ENCODE data around the gene HSD17B4.
"Not testable (repeated sequence)": the region's sequence is repeated elsewhere in the genome, so short reads cannot be mapped to it uniquely, and the experiment has no call there.

HSD17B4 gene

GRCh38 chr5:119428574-119428973 is 23.7 kb upstream of the HSD17B4 start:
- DNase-seq (ENCODE audit: insufficient read length, low spot score); FAIRE-seq: not testable (repeated sequence)

DNA sequence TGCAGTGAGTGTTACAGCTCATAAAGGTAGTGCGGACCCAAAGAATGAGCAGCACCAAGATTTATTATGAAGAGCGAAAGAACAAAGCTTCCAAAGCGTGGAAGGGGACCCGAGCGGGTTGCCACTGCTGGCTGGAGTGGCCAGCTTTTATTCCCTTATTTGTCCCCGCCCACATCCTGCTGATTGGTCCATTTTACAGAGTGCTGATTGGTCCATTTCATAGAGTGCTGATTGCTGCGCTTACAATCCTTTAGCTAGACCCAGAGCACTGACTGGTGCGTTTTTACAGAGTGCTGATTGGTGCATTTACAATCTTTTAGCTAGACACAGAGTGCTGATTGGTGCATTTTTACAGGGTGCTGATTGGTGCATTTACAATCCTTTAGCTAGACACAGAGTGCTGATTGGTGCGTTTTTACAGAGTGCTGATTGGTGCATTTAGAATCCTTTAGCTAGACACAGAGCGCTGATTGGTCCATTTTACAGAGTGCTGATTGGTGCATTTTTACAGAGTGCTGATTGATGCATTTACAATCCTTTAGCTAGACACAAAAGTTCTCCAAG is 19.5 kb upstream of the HSD17B4 start:
- DNase-seq (ENCODE audit: insufficient read length, low spot score); FAIRE-seq: not testable (repeated sequence)

DNA sequence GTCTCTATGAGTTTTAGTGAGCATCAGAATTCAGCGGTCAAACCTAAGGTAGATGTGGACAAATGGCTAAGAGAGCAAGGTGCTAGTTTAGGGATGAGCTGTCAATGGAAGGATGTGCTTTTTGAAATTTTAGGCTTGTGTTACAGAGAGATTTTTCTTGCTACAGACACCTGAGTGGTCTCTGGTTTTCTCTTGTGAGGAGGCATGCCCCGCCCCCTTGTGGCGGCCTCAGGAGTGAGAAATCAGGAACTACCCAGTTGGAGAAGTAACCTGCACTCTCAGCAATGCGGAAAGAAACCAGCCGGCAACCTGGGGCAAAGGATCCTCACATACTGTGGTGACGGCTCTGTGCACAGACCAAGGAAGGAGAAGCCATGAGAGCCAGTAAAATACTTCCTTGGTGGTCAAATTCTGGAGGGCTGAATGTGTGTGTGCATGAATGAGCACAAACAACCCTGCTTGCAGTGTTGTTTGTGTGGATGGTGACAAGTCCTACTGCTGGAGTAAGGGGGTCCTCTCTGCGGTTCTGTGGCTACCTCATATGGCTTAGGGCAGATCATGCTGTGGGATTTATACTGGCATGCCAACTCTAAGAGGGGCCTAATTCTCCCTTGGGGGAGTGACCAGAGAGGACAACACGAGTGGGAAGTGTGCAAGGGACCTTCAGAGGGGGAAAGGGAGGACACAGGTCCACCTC is 16.7 kb upstream of the HSD17B4 start:
- FAIRE-seq (peak; percentile 88), DNase-seq (ENCODE audit: insufficient read length, low spot score) (no peak)

DNA sequence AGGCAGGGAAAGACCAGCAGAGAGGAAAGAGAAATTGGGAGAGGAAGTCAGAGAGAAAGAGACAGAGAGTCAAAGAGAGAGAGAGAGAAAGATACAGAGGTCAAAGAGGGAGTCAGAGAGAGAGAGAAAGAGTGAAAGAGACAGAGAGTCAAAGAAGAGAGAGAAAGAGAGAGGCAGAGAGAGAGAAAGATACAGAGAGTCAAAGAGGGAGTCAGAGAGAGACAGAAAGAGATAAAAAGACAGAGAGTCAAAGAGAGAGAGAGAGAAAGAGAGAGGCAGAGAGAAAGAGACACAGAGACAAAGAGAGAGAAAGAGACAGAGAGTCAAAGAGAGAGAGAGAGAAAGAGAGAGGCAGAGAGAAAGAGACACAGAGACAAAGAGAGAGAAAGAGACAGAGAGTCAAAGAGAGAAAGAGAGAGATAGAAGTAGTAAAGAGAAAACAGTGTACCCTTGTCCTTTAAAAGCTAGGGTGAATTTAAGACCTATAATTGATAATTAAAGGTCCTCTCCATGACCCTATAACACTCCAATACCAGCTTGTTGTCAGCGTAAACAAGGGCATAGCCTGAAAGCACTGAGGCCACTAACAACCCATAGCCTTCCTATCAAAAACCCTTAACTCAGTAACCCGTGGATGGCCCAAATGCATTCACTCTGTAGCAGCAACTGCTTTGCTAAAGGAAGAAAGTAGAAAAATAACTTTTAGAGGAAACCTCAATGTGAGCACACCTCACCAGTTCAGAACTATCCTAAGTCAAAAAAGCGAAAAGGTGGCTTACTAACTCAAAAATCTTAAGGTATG is 14.3 kb upstream of the HSD17B4 start:
- not testable (repeated sequence) for FAIRE-seq; DNase-seq (ENCODE audit: insufficient read length, low spot score)

DNA sequence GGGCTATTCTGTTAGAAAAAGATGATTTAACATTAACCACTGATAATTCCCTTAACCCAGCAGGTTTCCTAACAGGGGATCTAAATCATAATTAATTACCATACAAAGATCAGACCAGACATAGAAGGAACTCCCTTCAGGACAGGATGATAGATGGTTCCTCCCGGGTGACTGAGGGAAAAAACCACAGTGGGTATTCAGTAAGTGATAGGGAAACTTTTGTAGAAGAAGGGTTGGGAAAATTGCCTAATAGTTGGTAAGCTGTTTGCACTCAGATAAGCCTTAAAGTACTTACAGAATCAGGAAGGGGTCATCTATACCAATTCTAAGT is 13.7 kb upstream of the HSD17B4 start:
- DNase-seq (ENCODE audit: insufficient read length, low spot score); FAIRE-seq: not testable (repeated sequence)

DNA sequence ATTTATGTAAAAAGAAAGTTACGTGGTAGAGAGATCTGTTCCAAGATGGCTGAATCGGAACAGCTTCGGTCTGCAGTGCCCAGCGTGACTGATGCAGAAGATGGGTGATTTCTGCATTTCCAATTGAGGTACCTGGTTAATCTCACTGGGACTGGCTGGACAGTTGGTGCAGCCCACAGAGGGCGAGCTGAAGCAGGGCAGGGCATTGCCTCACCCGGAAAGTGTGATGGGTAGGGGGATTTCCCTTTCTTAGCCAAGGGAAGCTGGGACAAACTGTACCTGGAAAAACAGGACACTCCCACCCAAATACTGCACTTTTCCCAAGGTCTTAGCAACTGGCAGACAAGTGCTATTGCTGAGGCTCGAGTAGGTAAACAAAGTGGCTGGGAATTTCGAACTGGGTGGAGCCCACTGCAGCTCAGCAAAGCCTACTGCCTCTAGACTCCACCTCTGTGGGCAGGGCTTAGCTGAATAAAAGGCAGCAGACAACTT is 13.1 kb upstream of the HSD17B4 start:
- FAIRE-seq (peak; percentile 35), DNase-seq (ENCODE audit: insufficient read length, low spot score) (no peak)

DNA sequence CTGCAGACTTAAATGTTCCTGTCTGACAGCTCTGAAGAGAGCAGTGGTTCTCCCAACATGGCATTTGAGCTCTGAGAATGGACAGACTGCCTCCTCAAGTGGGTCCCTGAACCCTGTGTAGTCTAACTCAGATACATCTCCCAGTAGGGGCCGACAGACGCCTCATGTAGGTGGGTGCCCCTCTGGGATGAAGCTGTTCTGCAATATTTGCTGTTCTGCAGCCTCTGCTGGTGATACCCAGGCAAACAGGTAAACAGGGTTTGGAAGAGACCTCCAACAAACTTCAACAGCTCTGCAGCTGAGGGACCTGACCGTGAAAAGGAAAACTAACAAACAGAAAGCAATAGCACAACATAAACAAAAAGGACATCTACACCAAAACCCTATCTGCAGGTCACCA is 12.7 kb upstream of the HSD17B4 start:
- not testable (repeated sequence) for DNase-seq (ENCODE audit: insufficient read length, low spot score); FAIRE-seq

DNA sequence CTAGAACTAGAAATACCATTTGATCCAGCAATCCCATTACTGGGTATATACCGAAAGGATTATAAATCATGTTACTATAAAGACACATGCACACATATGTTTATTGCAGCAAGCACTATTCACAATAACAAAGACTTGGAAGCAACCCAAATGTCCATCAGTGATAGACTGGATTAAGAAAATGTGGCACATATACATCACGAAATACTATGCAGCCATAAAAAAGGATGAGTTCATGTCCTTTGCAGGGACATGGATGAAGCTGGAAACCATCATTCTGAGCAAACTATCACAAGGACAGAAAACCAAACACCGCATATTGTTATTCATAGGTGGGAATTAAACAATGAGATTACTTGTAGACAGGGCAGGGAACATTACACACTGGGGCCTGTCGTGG is 7.7 kb upstream of the HSD17B4 start:
- FAIRE-seq; DNase-seq (ENCODE audit: insufficient read length, low spot score): not testable (repeated sequence)

GRCh38 chr5:119445544-119445943 is 6.8 kb upstream of the HSD17B4 start:
- DNase-seq (ENCODE audit: insufficient read length, low spot score) (no peak), FAIRE-seq (no peak)

GRCh38 chr5:119449882-119450281 is 2.4 kb upstream of the HSD17B4 start:
- DNase-seq (ENCODE audit: insufficient read length, low spot score) = no peak
- no peak for FAIRE-seq

DNA sequence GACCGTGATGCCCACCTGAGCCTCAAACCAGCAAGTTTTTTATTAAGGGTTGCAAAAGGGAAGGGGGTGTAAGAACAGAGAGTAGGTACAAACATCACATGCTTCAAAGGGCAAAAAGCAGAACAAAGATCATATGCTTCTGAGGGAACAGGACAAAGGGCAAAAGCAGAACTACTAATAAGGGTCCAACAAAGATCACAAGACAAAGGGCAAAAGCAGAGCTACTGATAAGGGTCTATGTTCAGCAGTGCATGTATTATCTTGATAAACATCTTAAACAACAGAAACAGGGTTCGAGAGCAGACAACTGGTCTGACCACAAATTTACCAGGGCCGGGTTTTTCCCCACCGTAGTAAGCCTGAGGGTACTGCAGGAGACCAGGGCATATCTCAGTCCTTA is 1.7 kb upstream of the HSD17B4 start:
- DNase-seq (ENCODE audit: insufficient read length, low spot score); FAIRE-seq: not testable (repeated sequence)

- no peak for DNase-seq (ENCODE audit: insufficient read length, low spot score)
- peak; percentile 62 for FAIRE-seq
Measured at GRCh38 chr5:119451561-119451960, 736 bp upstream of the HSD17B4 start.

GRCh38 chr5:119452060-119452372 is 281 bp upstream of the HSD17B4 start:
- no peak for DNase-seq (ENCODE audit: insufficient read length, low spot score)
- no peak for FAIRE-seq

GRCh38 chr5:119453040-119453373 is 710 bp downstream of the HSD17B4 start:
- DNase-seq (ENCODE audit: insufficient read length, low spot score) = no peak
- FAIRE-seq = no peak

DNA sequence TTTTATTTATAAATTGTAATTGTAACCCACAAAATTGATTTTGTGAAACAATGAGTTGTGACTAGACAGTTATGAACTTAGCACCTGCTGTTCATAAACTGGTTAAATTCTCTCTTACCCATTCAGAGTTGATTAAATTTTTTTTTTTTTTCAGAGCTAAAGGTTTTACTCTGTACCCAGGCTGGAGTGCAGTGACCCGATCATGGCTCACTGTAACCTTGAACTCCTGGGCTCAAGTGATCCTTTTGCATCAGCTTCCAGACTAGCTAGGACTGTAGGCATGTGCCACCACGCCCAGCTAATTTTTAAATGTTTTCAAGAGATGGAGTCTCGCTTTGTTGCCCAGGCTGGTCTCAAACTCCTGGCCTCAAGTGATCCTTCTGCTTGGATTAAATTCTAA is 1.9 kb downstream of the HSD17B4 start:
- DNase-seq (ENCODE audit: insufficient read length, low spot score) = no peak
- no peak for FAIRE-seq

DNA sequence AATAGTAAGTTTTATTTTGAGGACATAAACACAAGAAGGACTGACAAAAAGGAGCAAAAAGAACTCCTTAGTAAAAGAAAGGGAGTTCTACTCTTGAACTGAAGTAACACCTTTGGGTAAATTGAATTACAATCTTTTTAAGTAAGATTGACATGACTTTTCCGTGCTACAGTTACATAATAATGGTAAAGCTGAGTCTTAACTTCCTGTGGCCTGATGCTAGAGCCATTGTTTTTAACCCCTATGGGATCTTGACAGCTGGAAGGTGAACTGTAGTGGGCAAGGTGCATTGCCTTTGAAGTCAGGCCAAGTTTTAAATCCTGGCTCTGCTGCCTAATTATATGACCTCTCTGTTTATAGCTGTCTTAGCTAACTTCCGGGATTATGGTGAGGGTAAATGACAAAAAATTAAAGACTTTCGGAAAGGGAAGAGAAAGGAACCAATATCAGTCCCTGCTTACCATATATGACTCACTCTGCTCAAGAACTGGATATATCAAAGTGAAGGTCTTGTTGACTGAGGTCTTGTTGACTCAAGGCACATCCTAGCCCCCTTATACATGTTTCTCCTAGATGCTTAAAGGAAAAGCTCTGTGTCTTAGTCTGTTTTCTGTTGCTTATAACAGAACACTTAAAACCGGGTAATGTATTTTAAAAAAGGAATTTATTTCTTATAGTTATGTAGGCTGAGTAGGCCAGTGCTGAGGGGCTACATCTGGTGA is 6.8 kb downstream of the HSD17B4 start:
- DNase-seq (ENCODE audit: insufficient read length, low spot score) = no peak

GRCh38 chr5:119465640-119466039 is 13.3 kb downstream of the HSD17B4 start:
- FAIRE-seq = no peak
- no peak for DNase-seq (ENCODE audit: insufficient read length, low spot score)

More for the DNA sequence above, 6.8 kb downstream of the HSD17B4 start:
- no peak for FAIRE-seq

DNA sequence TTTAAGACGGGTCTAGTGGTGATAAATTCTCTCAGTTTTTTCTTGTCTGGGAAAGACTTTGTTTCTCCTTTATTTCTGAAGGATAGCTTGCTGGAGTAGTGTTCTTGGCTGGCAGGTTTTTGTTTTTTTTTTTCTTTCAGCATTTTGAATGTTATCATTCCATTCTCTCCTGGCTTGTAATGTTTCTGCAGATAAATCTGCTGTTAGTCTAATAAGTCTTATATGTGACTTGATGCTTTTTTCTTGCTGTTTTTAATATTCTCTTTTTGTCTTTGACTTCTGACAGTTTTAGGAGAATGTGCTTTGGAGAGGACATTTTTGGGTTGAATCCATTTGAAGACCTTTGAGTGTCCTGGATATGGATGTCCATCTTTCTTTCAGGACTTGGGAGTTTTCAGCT is 16.0 kb downstream of the HSD17B4 start:
- FAIRE-seq = no peak
- DNase-seq (ENCODE audit: insufficient read length, low spot score) = no peak

DNA sequence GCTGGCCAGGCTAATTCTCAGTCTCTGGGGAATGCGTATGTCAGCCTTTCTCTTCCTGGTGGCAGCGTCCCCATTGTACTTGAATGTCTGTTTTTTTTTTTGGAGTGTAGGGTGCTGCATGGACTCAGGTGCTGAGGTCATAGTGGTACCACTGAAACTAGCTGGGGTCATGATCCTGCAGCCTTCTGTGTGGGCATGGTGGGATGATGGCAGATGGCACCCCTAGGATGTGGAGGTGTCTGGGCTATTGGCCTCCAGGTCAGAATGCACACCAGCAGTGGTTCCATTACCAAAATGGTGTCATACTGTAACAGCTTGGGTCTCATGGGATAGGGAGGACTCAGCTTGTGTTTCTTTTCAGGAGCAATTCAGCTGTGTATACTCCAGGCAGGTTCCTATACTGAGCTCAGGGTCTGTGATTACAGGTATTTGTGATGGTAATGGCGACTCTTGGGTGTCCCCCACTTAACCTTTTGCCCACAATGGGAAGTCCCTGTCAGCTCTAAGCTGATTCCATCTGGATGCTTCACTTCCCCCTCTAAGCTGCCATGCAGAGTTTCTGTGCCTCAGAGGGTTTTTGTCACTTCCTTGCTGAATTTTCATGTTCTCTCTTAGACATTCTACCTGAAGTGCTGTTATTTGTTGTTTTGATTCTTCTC is 17.9 kb downstream of the HSD17B4 start:
- FAIRE-seq (peak; percentile 23), DNase-seq (ENCODE audit: insufficient read length, low spot score) (no peak)

DNA sequence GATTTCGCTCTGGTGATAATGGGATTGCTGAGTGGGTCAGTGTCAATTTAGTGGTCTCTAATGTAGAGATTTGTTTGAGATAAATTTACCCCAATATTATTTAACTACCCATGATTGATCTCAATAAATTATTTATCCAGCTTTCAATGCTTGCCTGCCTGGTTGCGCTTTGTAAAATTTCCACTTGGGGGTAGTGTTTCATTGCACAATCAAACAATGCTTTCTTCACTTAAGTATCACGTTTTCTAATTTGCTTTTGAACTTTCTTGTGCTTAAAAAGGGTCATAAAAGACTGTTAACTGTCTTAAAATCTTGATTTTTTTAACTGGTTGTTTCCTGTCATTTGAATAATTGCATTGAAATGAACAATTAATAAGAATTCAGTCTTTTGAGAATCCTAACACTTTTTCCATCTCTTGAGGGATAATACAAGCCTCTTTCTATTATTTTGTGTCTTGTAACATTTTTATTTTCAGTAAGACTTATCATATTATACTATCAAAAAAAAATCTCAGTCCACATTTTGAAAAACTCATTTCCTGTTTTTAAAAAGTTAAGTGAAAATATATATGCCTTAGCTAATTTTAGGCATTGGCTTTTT is 18.7 kb downstream of the HSD17B4 start:
- DNase-seq (ENCODE audit: insufficient read length, low spot score) (no peak), FAIRE-seq (peak; percentile 73)
